ENCODE measurements around the gene CASK. TPM values are rescaled to one million over a fixed set of nuclear protein-coding genes. Genes with fewer than 3 reads are reported as not detected.
A peak's percentile ranks its signal among the peaks of the same experiment; 100 is the strongest.

CASK gene
- total and polyA plus RNA-seq, 2 experiments from 2014 or later = 82.9 to 95.7 TPM

GRCh38 chrX:41909068-41909467 lies 14.3 kb downstream of the CASK start:
- Histone ChIP-seq H3K79me2 (peaks cover 98% of the 10 kb centered on the region), H3K4me1 (ENCODE audit: insufficient read depth) (no peaks in the 10 kb centered on the region), H3K4me3 (no peak overlapping the region), H4K20me1 (ENCODE audit: insufficient read depth, poor library complexity, severe bottlenecking) (peaks cover 16% of the 10 kb centered on the region), H3K27ac (no peak overlapping the region), H3K36me3 (replicated peaks; ENCODE audit: insufficient read depth, low read depth) (peaks cover 4% of the 10 kb centered on the region), H3K9me2 (replicated peaks; ENCODE audit: insufficient read depth) (no peaks in the 10 kb centered on the region), H3K9me3 (ENCODE audit: low read depth) (no peaks in the 10 kb centered on the region), H2AFZ (no peak overlapping the region), H3K27me3 (no peaks in the 10 kb centered on the region), H3K4me2 (no peak overlapping the region)
- TF ChIP-seq EZH2 (IDR thresholded peaks at IDR 0.05; ENCODE audit: borderline replicate concordance) (no peak), EZH2phosphoT487 (IDR thresholded peaks at IDR 0.05; ENCODE audit: low read depth, severe bottlenecking, unreplicated experiment) (no peak)
- TF ChIP-seq, protein P1, sequence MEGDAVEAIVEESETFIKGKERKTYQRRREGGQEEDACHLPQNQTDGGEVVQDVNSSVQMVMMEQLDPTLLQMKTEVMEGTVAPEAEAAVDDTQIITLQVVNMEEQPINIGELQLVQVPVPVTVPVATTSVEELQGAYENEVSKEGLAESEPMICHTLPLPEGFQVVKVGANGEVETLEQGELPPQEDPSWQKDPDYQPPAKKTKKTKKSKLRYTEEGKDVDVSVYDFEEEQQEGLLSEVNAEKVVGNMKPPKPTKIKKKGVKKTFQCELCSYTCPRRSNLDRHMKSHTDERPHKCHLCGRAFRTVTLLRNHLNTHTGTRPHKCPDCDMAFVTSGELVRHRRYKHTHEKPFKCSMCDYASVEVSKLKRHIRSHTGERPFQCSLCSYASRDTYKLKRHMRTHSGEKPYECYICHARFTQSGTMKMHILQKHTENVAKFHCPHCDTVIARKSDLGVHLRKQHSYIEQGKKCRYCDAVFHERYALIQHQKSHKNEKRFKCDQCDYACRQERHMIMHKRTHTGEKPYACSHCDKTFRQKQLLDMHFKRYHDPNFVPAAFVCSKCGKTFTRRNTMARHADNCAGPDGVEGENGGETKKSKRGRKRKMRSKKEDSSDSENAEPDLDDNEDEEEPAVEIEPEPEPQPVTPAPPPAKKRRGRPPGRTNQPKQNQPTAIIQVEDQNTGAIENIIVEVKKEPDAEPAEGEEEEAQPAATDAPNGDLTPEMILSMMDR (IDR thresholded peaks at IDR 0.05; ENCODE audit: poor library complexity) = no peak
- no peak for DNase-seq (ENCODE audit: low spot score)

DNA sequence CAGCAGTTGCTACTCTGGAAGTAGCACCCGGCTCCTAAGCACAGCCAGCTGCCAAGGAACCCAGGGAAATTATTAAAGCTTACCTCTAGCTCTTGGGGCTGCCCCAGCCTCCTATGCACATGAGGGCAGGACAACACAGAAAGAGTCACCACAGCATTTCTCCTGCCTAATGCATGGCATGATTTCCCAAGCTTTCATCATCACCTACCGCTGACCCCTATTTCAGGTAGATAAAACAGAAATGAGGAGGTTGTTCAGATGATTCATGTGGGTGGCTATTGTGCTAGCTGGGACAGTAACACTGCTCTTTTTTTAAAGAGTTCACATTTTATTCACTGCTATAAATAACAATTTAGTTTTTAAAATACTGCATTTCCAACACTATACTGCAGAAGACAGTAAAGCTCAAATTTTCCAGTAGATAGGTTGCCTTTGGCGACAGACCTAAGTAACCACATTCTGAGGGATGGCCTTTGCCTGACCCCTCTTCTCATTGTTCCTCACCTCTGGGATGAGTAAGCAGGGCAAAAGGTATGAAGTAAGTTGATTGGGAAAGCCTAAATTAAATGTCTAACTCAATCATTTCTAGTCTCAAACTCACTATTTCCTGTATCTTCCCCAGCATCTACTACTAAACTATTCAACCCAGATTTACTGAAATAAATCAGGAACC lies 16.7 kb downstream of the CASK start:
- peaks cover 4% of the 10 kb centered on the region for H3K36me3 ChIP-seq (replicated peaks; ENCODE audit: insufficient read depth, low read depth)
- H2AFZ ChIP-seq = no peak overlapping the region
- WGBS (ENCODE audit: low lambda C conversion rate, missing lambda C conversion rate) = 79% methylated on average over 3 of the region's 3 CpGs
- no peaks in the 10 kb centered on the region for H4K20me1 ChIP-seq (ENCODE audit: insufficient read depth, poor library complexity, severe bottlenecking)
- TF ChIP-seq, protein P1 (IDR thresholded peaks at IDR 0.05; ENCODE audit: poor library complexity) = no peak
- TF ChIP-seq EZH2phosphoT487 (IDR thresholded peaks at IDR 0.05; ENCODE audit: low read depth, severe bottlenecking, unreplicated experiment) = no peak
- no peak for TF ChIP-seq EZH2 (IDR thresholded peaks at IDR 0.05; ENCODE audit: borderline replicate concordance)
- H3K27me3 ChIP-seq = no peaks in the 10 kb centered on the region
- peaks cover 100% of the 10 kb centered on the region for H3K79me2 ChIP-seq
- H3K4me2 ChIP-seq = no peak overlapping the region
- no peaks in the 10 kb centered on the region for H3K9me3 ChIP-seq (ENCODE audit: low read depth)
- peak overlapping the region; percentile 20 for H3K27ac ChIP-seq
- no peak for DNase-seq (ENCODE audit: low spot score)
- no peaks in the 10 kb centered on the region for H3K9me2 ChIP-seq (replicated peaks; ENCODE audit: insufficient read depth)
- H3K4me1 ChIP-seq (ENCODE audit: insufficient read depth) = no peaks in the 10 kb centered on the region
- no peak overlapping the region for H3K4me3 ChIP-seq

- Histone ChIP-seq H3K4me1 (ENCODE audit: insufficient read depth) (no peaks in the 10 kb centered on the region), H3K9me2 (replicated peaks; ENCODE audit: insufficient read depth) (no peaks in the 10 kb centered on the region), H2AFZ (no peak overlapping the region), H3K27me3 (no peaks in the 10 kb centered on the region), H3K9me3 (ENCODE audit: low read depth) (peaks cover 7% of the 10 kb centered on the region), H3K36me3 (replicated peaks; ENCODE audit: insufficient read depth, low read depth) (peaks cover 4% of the 10 kb centered on the region), H3K4me2 (no peak overlapping the region), H3K79me2 (peaks cover 96% of the 10 kb centered on the region), H3K4me3 (no peak overlapping the region), H3K27ac (no peak overlapping the region), H4K20me1 (ENCODE audit: insufficient read depth, poor library complexity, severe bottlenecking) (no peaks in the 10 kb centered on the region)
- no peak for DNase-seq (ENCODE audit: low spot score)
- 61% methylated on average over 1 of the region's 1 CpG for WGBS (ENCODE audit: low lambda C conversion rate, missing lambda C conversion rate)
- TF ChIP-seq, protein P1 (IDR thresholded peaks at IDR 0.05; ENCODE audit: poor library complexity) = no peak
- TF ChIP-seq EZH2phosphoT487 (IDR thresholded peaks at IDR 0.05; ENCODE audit: low read depth, severe bottlenecking, unreplicated experiment) (no peak), EZH2 (IDR thresholded peaks at IDR 0.05; ENCODE audit: borderline replicate concordance) (no peak)
Measured at GRCh38 chrX:41903544-41903943, 19.8 kb downstream of the CASK start.
